A549 (cell line): ENCODE data around the gene AP2A2. TPM values are rescaled to one million over a fixed set of nuclear protein-coding genes. Genes with fewer than 3 reads are reported as not detected.

Experiments
- ATAC-seq, 2 experiments: fragments of 200-7000 bp in 1 of 2; fragments of >200 bp in 1 of 2; cut with Nextera tagmentation in 1 of 2; cut with Tn5 transposase in 1 of 2; 3 replicates each; pipeline versions ENCODE4 v1.8.0 to v1.9.1; 2018 to 2020; ENCODE audit warnings: mild to moderate bottlenecking in 1 of 2, moderate library complexity in 1 of 2
- CTCF ChIA-PET: fragments of 300-600 bp; sonication (Branson Sonifier 250); formaldehyde crosslinking; extraction: SDS; loops from one replicate; lab custom pipeline; 2021; ENCODE audit warnings: antibody characterized with exemption, inconsistent platforms; lab: Yijun Ruan, JAX
- POLR2A ChIA-PET: fragments of 350-600 bp; formaldehyde crosslinking; extraction: SDS; loops from one replicate; lab custom pipeline; 2021; ENCODE audit warnings: antibody characterized with exemption, inconsistent platforms; lab: Yijun Ruan, JAX
- DNase-seq, 2 experiments: peaks; one replicate each; pipeline versions ENCODE4 v3.0.0 to v3.0.0-alpha.2; 2011 to 2016; ENCODE audit warnings: low read depth in 1 of 2, low spot score in 1 of 2
- FAIRE-seq: peaks from 2 replicates; lab custom pipeline; 2011; peaks lifted over from hg19 to GRCh38; lab: Jason Lieb, UNC
- H3K27ac ChIP-seq, 2 experiments: fragments of >200 bp; sonication (Bioruptor Twin); formaldehyde crosslinking; 3 replicates each; pipeline ENCODE4 v1.5.1; 2016 to 2017
- H3K4me1 ChIP-seq: fragments of >200 bp; sonication (Bioruptor Twin); formaldehyde crosslinking; 3 replicates; pipeline ENCODE4 v1.6.1; 2016
- H3K4me2 ChIP-seq: fragments of >200 bp; sonication (Bioruptor Twin); formaldehyde crosslinking; 3 replicates; pipeline ENCODE4 v1.6.1; 2016
- H3K4me3 ChIP-seq: fragments of >200 bp; sonication (Bioruptor Twin); formaldehyde crosslinking; 3 replicates; pipeline ENCODE4 v1.5.1; 2016
- H3K9me3 ChIP-seq: fragments of >200 bp; sonication (Bioruptor Twin); formaldehyde crosslinking; 3 replicates; pipeline ENCODE4 v1.6.1; 2016
- ATOH8 ChIP-seq: fragments of 250-450 bp; sonication (Bioruptor Pico); IDR thresholded peaks from 2 replicates; pipeline ENCODE4 v1.5.0; 2020; ENCODE audit warnings: low read depth, mild to moderate bottlenecking, moderate library complexity
- BHLHE40 ChIP-seq: IDR thresholded peaks from 2 replicates; pipeline ENCODE4 v1.6.1; 2012; ENCODE audit warnings: low read depth, low read length, inconsistent platforms
- CBX2 ChIP-seq: fragments of 200-600 bp; sonication (generic); IDR thresholded peaks from 2 replicates; pipeline ENCODE4 v1.6.1; 2016; ENCODE audit warnings: low read depth, mild to moderate bottlenecking, borderline replicate concordance
- CHD2 ChIP-seq: fragments of 150-350 bp; IDR thresholded peaks from 2 replicates; pipeline ENCODE4 v1.6.1; 2014; ENCODE audit warnings: low read length; ENCODE audit not compliant: partially characterized antibody
- CTCF ChIP-seq: fragments of >200 bp; sonication (Bioruptor Twin); formaldehyde crosslinking; IDR thresholded peaks from 3 replicates; pipeline ENCODE4 v1.5.1; 2016
- EHF ChIP-seq: fragments of 250-450 bp; sonication (Bioruptor Pico); IDR thresholded peaks from 2 replicates; pipeline ENCODE4 v1.5.0; 2020; ENCODE audit warnings: mild to moderate bottlenecking
- EP300 ChIP-seq, 2 experiments: fragments of >200 bp; sonication (Bioruptor Twin); formaldehyde crosslinking; IDR thresholded peaks; 2 replicates in 1 of 2; 3 replicates in 1 of 2; pipeline ENCODE4 v1.6.1; 2016 to 2017
- FOSL2 ChIP-seq, 2 experiments: fragments of 450-650 bp in 1 of 2; fragments of >200 bp in 1 of 2; sonication (Bioruptor Twin) in 1 of 2; formaldehyde crosslinking; IDR thresholded peaks; 2 replicates each; pipeline versions ENCODE4 v1.5.0 to v1.6.1; 2016 to 2020; ENCODE audit warnings: mild to moderate bottlenecking in 1 of 2, moderate library complexity in 1 of 2
- FOXS1 ChIP-seq: fragments of 250-450 bp; sonication (Bioruptor Pico); IDR thresholded peaks from 2 replicates; pipeline ENCODE4 v1.5.0; 2020; ENCODE audit warnings: mild to moderate bottlenecking, moderate library complexity
- HOXB13 ChIP-seq: fragments of 250-450 bp; sonication (Bioruptor Pico); IDR thresholded peaks from 2 replicates; pipeline ENCODE4 v1.5.0; 2020; ENCODE audit warnings: low read depth, mild to moderate bottlenecking, moderate library complexity
- KDM1A ChIP-seq: fragments of 200-600 bp; sonication (generic); IDR thresholded peaks from 2 replicates; pipeline ENCODE4 v1.6.1; 2016; ENCODE audit warnings: low read depth, mild to moderate bottlenecking
- MAFK ChIP-seq: fragments of 450-650 bp; IDR thresholded peaks from 2 replicates; pipeline ENCODE4 v1.6.1; 2014; ENCODE audit not compliant: partially characterized antibody
- MAX ChIP-seq: IDR thresholded peaks from 2 replicates; pipeline ENCODE4 v1.6.1; 2012
- MAZ ChIP-seq: fragments of 150-350 bp; IDR thresholded peaks from 2 replicates; pipeline ENCODE4 v1.6.1; 2014; ENCODE audit warnings: antibody characterized with exemption, low read depth, low read length, borderline replicate concordance
- MYC ChIP-seq: IDR thresholded peaks from 2 replicates; pipeline ENCODE4 v1.6.1; 2012; ENCODE audit warnings: mild to moderate bottlenecking, inconsistent platforms, low read length, improper control_type of control experiment, borderline replicate concordance
- NR3C1 ChIP-seq: fragments of >200 bp; sonication (Bioruptor Twin); formaldehyde crosslinking; IDR thresholded peaks from 3 replicates; pipeline ENCODE4 v1.6.1; 2017
- PHF8 ChIP-seq: fragments of 200-600 bp; sonication (generic); IDR thresholded peaks from 2 replicates; pipeline ENCODE4 v1.6.1; 2016; ENCODE audit warnings: low read depth, mild to moderate bottlenecking, antibody characterized with exemption, moderate library complexity, borderline replicate concordance
- POLR2A ChIP-seq: IDR thresholded peaks from 2 replicates; pipeline ENCODE4 v1.6.1; 2012; ENCODE audit warnings: mild to moderate bottlenecking, low read length
- POLR2AphosphoS2 ChIP-seq: conservative IDR thresholded peaks from 2 replicates; pipeline ENCODE4 v1.6.1; 2012; ENCODE audit warnings: low read length, improper control_type of control experiment, inconsistent platforms
- RARB ChIP-seq: fragments of 250-450 bp; sonication (Bioruptor Pico); IDR thresholded peaks from 2 replicates; pipeline ENCODE4 v1.8.0; 2021; ENCODE audit warnings: mild to moderate bottlenecking, moderate library complexity
- RNF2 ChIP-seq: fragments of 200-600 bp; sonication (generic); IDR thresholded peaks from 2 replicates; pipeline ENCODE4 v1.6.1; 2016; ENCODE audit warnings: low read depth, mild to moderate bottlenecking, antibody characterized with exemption, moderate library complexity, borderline replicate concordance
- SMC3 ChIP-seq: fragments of >200 bp; sonication (Bioruptor Twin); formaldehyde crosslinking; IDR thresholded peaks from 3 replicates; pipeline ENCODE4 v1.6.1; 2018; ENCODE audit warnings: inconsistent platforms
- SREBF2 ChIP-seq: fragments of 450-650 bp; IDR thresholded peaks from 2 replicates; pipeline ENCODE4 v1.6.1; 2014; ENCODE audit warnings: mild to moderate bottlenecking, moderate library complexity
- TP53 ChIP-seq: fragments of 250-450 bp; sonication (Bioruptor Pico); IDR thresholded peaks from 2 replicates; pipeline ENCODE4 v1.5.0; 2021; ENCODE audit warnings: mild to moderate bottlenecking, moderate library complexity
- ZFP36 ChIP-seq: fragments of 450-650 bp; IDR thresholded peaks from 2 replicates; pipeline ENCODE4 v1.6.1; 2014; ENCODE audit warnings: borderline replicate concordance; ENCODE audit not compliant: partially characterized antibody
- WGBS: methylation state at CpG from one replicate; pipeline ENCODE4 v1.1.6; 2017; ENCODE audit errors: missing lambda C conversion rate; 5-methylcytosine and 5-hydroxymethylcytosine counted together
- polyA plus RNA-seq, 4 experiments: library from polyadenylated mRNA; depleted of rRNA in 3 of 4; stranded (reverse); fragments of >200 nt; fragmentation: RNase III in 1 of 4; extraction: RNeasy Plus Mini Kit Qiagen cat#74134 plus additional on column Dnase treatment in 1 of 4; gene quantifications; 2 replicates in 3 of 4; 3 replicates in 1 of 4; pipeline ENCODE4 v1.2.3, GENCODE V29; 2011 to 2017

AP2A2 gene
- polyA plus RNA-seq, 2 of the 4 experiments (the other 2 are of a cell fraction) = 39.4 to 60.4 TPM

GRCh38 chr11:1002406-1002984 is 76.8 kb downstream of the AP2A2 start (continued):
- no peak for TF ChIP-seq CTCF
- no peak for TF ChIP-seq BHLHE40
- TF ChIP-seq POLR2A = no peak
- no peak for TF ChIP-seq EP300 (IDR thresholded peaks at IDR 0.05)
- TF ChIP-seq NR3C1 = no peak
- no peak for TF ChIP-seq RNF2
- no peak for TF ChIP-seq SMC3
- TF ChIP-seq MAFK = no peak
- no peak for TF ChIP-seq CBX2

GRCh38 chr11:1003159-1003558 is 77.5 kb downstream of the AP2A2 start:
- Histone ChIP-seq H3K9me3 (no peaks in the 10 kb centered on the region), H3K27ac (no peak overlapping the region), H3K4me1 (no peaks in the 10 kb centered on the region), H3K4me2 (no peak overlapping the region), H3K4me3 (no peak overlapping the region)
- FAIRE-seq (no peak), DNase-seq (no peak), ATAC-seq (no peak)
- TF ChIP-seq MYC = no peak
- no peak for TF ChIP-seq SREBF2
- TF ChIP-seq MAZ = no peak
- no peak for TF ChIP-seq EP300 (IDR thresholded peaks at IDR 0.05)
- no peak for TF ChIP-seq MAX
- no peak for TF ChIP-seq FOXS1 (CRISPR knock-in tag)
- no peak for TF ChIP-seq ZFP36
- no peak for TF ChIP-seq POLR2AphosphoS2
- TF ChIP-seq HOXB13 = no peak
- no peak for TF ChIP-seq MAFK
- TF ChIP-seq FOSL2 (IDR thresholded peaks at IDR 0.05) = no peak
- TF ChIP-seq FOSL2 (CRISPR knock-in tag; IDR thresholded peaks at IDR 0.05) = no peak
- 91% methylated on average over 16 of the region's 20 CpGs for WGBS
- CTCF ChIA-PET = interaction anchor here (1.0 kb wide), 1 partner anchor 10 kb away, joined by 4 read pairs; no protein-coding TSS in a partner anchor
- POLR2A ChIA-PET = no interaction called here

GRCh38 chr11:1005928-1006327 is 80.3 kb downstream of the AP2A2 start:
- ChIA-PET CTCF (interaction anchor here (0.8 to 2.0 kb wide), 4 partner anchors 11 to 81 kb away, joined by 3 to 5 read pairs (median 4); no protein-coding TSS in a partner anchor), POLR2A (no interaction called here)
- no peak for TF ChIP-seq PHF8
- no peak for TF ChIP-seq ATOH8 (CRISPR knock-in tag)
- TF ChIP-seq CHD2 = no peak
- no peak for TF ChIP-seq EP300 (IDR thresholded peaks at IDR 0.05)
- TF ChIP-seq KDM1A = no peak
- no peak for TF ChIP-seq RARB
- TF ChIP-seq TP53 = no peak
- TF ChIP-seq EHF (CRISPR knock-in tag) = no peak
- no peak overlapping the region for H3K4me3 ChIP-seq
- DNase-seq (no peak), ATAC-seq (no peak), FAIRE-seq (no peak)
- WGBS = 96% methylated on average over 17 of the region's 21 CpGs
- H3K27ac ChIP-seq = no peak overlapping the region
- no peaks in the 10 kb centered on the region for H3K9me3 ChIP-seq
- H3K4me1 ChIP-seq = no peaks in the 10 kb centered on the region
- H3K4me2 ChIP-seq = no peak overlapping the region
